ENCODE results near the gene SMIM13.

DNA sequence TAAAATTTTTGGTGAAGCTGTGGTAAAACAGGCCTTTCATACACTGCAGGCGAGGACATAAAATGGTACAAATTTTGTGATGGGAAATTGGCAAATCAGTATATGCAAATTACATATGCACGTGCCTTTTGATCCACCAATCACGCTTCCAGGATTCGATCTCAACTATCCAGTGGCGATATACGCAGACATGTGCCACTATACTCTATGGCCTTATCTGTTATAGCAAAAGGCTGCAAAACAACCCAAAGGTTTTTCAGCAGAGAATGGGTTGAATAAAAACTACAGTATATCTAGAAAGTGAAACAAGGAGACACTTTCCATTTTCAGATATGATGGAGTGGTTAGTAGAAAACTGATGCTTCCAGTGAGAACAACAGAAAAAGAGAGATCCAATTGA, 59.8 kb downstream of the SMIM13 start:
- TF ChIP-seq, protein P1, sequence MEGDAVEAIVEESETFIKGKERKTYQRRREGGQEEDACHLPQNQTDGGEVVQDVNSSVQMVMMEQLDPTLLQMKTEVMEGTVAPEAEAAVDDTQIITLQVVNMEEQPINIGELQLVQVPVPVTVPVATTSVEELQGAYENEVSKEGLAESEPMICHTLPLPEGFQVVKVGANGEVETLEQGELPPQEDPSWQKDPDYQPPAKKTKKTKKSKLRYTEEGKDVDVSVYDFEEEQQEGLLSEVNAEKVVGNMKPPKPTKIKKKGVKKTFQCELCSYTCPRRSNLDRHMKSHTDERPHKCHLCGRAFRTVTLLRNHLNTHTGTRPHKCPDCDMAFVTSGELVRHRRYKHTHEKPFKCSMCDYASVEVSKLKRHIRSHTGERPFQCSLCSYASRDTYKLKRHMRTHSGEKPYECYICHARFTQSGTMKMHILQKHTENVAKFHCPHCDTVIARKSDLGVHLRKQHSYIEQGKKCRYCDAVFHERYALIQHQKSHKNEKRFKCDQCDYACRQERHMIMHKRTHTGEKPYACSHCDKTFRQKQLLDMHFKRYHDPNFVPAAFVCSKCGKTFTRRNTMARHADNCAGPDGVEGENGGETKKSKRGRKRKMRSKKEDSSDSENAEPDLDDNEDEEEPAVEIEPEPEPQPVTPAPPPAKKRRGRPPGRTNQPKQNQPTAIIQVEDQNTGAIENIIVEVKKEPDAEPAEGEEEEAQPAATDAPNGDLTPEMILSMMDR (IDR thresholded peaks at IDR 0.05 in 2 of 3, conservative IDR thresholded peaks at IDR 0.05 in 1 of 3; ENCODE audit: borderline replicate concordance in 1 of 3, insufficient read depth in 1 of 3, low read depth in 2 of 3, low read length in 2 of 3) = no peak
- TF ChIP-seq POLR2A (IDR thresholded peaks at IDR 0.05; ENCODE audit: borderline replicate concordance, extremely low read depth, insufficient read depth, insufficient read length) = no peak
- no peak for TF ChIP-seq SIN3A (IDR thresholded peaks at IDR 0.05; ENCODE audit: low read depth)

All from HCT116 (cell line).